Measurements from ENCODE around the gene BAD. TPM values are rescaled to one million over a fixed set of nuclear protein-coding genes. Genes with fewer than 3 reads are reported as not detected.

The BAD gene
- total and polyA plus RNA-seq, 10 of the 15 experiments (the other 5 are each of a cell fraction or from before 2014, with no cell fraction given), result 1.5 to 67.2 (median 39.6) TPM

- 0 out of 2 replicates have a peak, but pooled peaks have one; percentile 21 for TF ChIP-seq TAF1 (IDR thresholded peaks at IDR 0.05; ENCODE audit: borderline replicate concordance, low read depth, low read length)
- TF ChIP-seq DPF2 (IDR thresholded peaks at IDR 0.05), result 0 out of 2 replicates have a peak, but pooled peaks have one; percentile 49
- TF ChIP-seq SP1 (IDR thresholded peaks at IDR 0.05; ENCODE audit: low read depth, low read length), result no peak
- no peak for TF ChIP-seq ZBED1 (IDR thresholded peaks at IDR 0.05; ENCODE audit: borderline replicate concordance)
- no peak; the same call in none of the 2 replicates for TF ChIP-seq MAX (IDR thresholded peaks at IDR 0.05; ENCODE audit: low read depth, low read length)
- TF ChIP-seq TCF12 (IDR thresholded peaks at IDR 0.05; ENCODE audit: low read depth, low read length), result peak; percentile 81
Observed at GRCh38 chr11:64230171-64230984, 54.1 kb downstream of the BAD start, which contains the start of gene DNAJC4 (continued).

- 37% methylated on average over 12 of the region's 13 CpGs for WGBS (ENCODE audit: insufficient coverage, insufficient replicate concordance, low lambda C conversion rate, missing lambda C conversion rate)
- no peaks in the 10 kb centered on the region for H3K27me3 ChIP-seq (replicated peaks in 1 of 2; ENCODE audit: control insufficient read depth in 2 of 2, insufficient read depth in 2 of 2, low read length in 1 of 2)
- in situ Hi-C loops (cut with MboI) (loop anchor here (25.0 kb wide), 1 partner anchor 1633 kb away; the partner anchor contains the start of genes CFL1, EFEMP2 and MUS81), intact Hi-C loops (cut with micrococcal nuclease; ENCODE audit: unreplicated experiment) (no loop called here)
- TF ChIP-seq YBX1 (IDR thresholded peaks at IDR 0.05) (no peak), ZNF24 (IDR thresholded peaks at IDR 0.05) (no peak)
- ATAC-seq, result no peak
- H3K9me3 ChIP-seq (replicated peaks; ENCODE audit: control insufficient read depth, insufficient read depth, low read length), result no peaks in the 10 kb centered on the region
- SMC1A ChIA-PET (ENCODE audit: uncharacterized antibody, unreplicated experiment), result no interaction called here
- H3K4me2 ChIP-seq (ENCODE audit: control insufficient read depth, insufficient read depth), result peak overlapping the region; percentile 98
- POLR2A ChIA-PET, result interaction anchor here (0.6 to 9.7 kb wide), 5 partner anchors 10 to 1467 kb away, joined by 4 to 77 read pairs (median 4); partner anchors contain the start of genes FKBP2 and PPP1R14B
- peak overlapping the region; percentile 86 for H3K27ac ChIP-seq (ENCODE audit: control insufficient read depth, insufficient read depth)
- CTCF ChIA-PET, result interaction anchor here (0.6 to 1.2 kb wide), 3 partner anchors 23 to 71 kb away, joined by 3 to 8 read pairs (median 4); partner anchors contain the start of gene FERMT3
- RAD21 ChIA-PET (ENCODE audit: unreplicated experiment), result interaction anchor here (0.6 to 1.0 kb wide), 2 partner anchors 23 to 25 kb away, joined by 3 to 6 read pairs; partner anchors contain the start of gene FERMT3
- FAIRE-seq, result no peak
- peak overlapping the region; percentile 79 for H3K9ac ChIP-seq (ENCODE audit: control insufficient read depth, insufficient read depth, low read length)
- H3K4me3 ChIP-seq, result peak overlapping the region; percentile 95
- peaks cover 33% of the 10 kb centered on the region for H3K4me1 ChIP-seq (ENCODE audit: control insufficient read depth, insufficient read depth, low read length)
- no peaks in the 10 kb centered on the region for H3K36me3 ChIP-seq (ENCODE audit: control insufficient read depth in 2 of 2, insufficient read depth in 2 of 2, low read length in 1 of 2)
- peak overlapping the region; percentile 94; the same call in 1 of the 2 replicates for H2AFZ ChIP-seq (ENCODE audit: control insufficient read depth, low read depth, low read length)
- peaks cover 36% of the 10 kb centered on the region for H3K79me2 ChIP-seq (ENCODE audit: control insufficient read depth, insufficient read depth, low read length)
- no peak for DNase-seq (ENCODE audit: low read depth, low spot score)
- BruUV-seq (replicated peaks), result no TSS peak
- no peaks in the 10 kb centered on the region for H4K20me1 ChIP-seq (ENCODE audit: control insufficient read depth, insufficient read depth)
Observed at GRCh38 chr11:64229744-64230170, 54.7 kb downstream of the BAD start.
